Urinary bladder (tissue), 4 donors: ENCODE data around the gene E2F7. TPM values are rescaled to one million over a fixed set of nuclear protein-coding genes. Genes with fewer than 3 reads are reported as not detected.
A peak's percentile ranks its signal among the peaks of the same experiment; 100 is the strongest.

Experiments
- DNase-seq: peaks from one replicate; pipeline ENCODE4 v3.0.0-alpha.2; 2015; ENCODE audit errors: extremely low spot score
- H3K27ac ChIP-seq: one replicate; pipeline ENCODE4 v1.5.1; 2013; ENCODE audit warnings: low read depth, mild to moderate bottlenecking, moderate library complexity
- H3K36me3 ChIP-seq: one replicate; pipeline ENCODE4 v1.6.1; 2013; ENCODE audit warnings: mild to moderate bottlenecking, moderate library complexity; ENCODE audit not compliant: insufficient read depth
- H3K4me1 ChIP-seq: one replicate; pipeline ENCODE4 v1.6.1; 2013; ENCODE audit warnings: mild to moderate bottlenecking, moderate library complexity; ENCODE audit not compliant: insufficient read depth
- H3K4me3 ChIP-seq: one replicate; pipeline ENCODE4 v1.5.1; 2013; ENCODE audit warnings: low read depth, low read length
- WGBS: extraction: QIAGEN DNeasy Blood & Tissue Kit; methylation state at CpG from one replicate; pipeline ENCODE4 v1.1.7; 2013; 5-methylcytosine and 5-hydroxymethylcytosine counted together
- polyA plus RNA-seq: library from polyadenylated mRNA; stranded (reverse); fragments of 200-250 nt; gene quantifications from one replicate; pipeline ENCODE4 v1.2.3, GENCODE V29; 2013
- total RNA-seq: library from RNA; depleted of rRNA; stranded (reverse); fragments of >200 nt; gene quantifications from one replicate; pipeline ENCODE4 v1.2.3, GENCODE V29; 2014
- donor health status: healthy with polysubstance abuse.
- donor health status: healthy.

Gene E2F7
- total and polyA plus RNA-seq, 2 donors: 0.08 to 7.2 TPM

GRCh38 chr12:77023501-77023900, 41.9 kb downstream of the E2F7 start:
- Histone ChIP-seq H3K36me3 (no peaks in the 10 kb centered on the region), H3K27ac (no peak overlapping the region), H3K4me1 (no peaks in the 10 kb centered on the region), H3K4me3 (no peak overlapping the region)
- 86% methylated on average over 6 of the region's 6 CpGs for WGBS
- DNase-seq: no peak

GRCh38 chr12:77019920-77020319, 45.4 kb downstream of the E2F7 start:
- 97% methylated on average over 2 of the region's 2 CpGs for WGBS
- Histone ChIP-seq H3K4me3 (no peak overlapping the region), H3K27ac (no peak overlapping the region), H3K4me1 (no peaks in the 10 kb centered on the region), H3K36me3 (no peaks in the 10 kb centered on the region)
- DNase-seq: no peak

- H3K36me3 ChIP-seq: no peaks in the 10 kb centered on the region
These were observed 48.8 kb downstream of the E2F7 start for GRCh38 chr12:77016606-77017005.

GRCh38 chr12:77013091-77013490, 52.3 kb downstream of the E2F7 start:
- Histone ChIP-seq H3K4me1 (no peaks in the 10 kb centered on the region), H3K4me3 (no peak overlapping the region), H3K36me3 (no peaks in the 10 kb centered on the region), H3K27ac (no peak overlapping the region)
- 89% methylated on average over 1 of the region's 1 CpG for WGBS
- DNase-seq: no peak

More at GRCh38 chr12:77016606-77017005, 48.8 kb downstream of the E2F7 start:
- no peak overlapping the region for H3K27ac ChIP-seq
- H3K4me1 ChIP-seq: no peaks in the 10 kb centered on the region
- H3K4me3 ChIP-seq: no peak overlapping the region
- no peak for DNase-seq
- WGBS: 73% methylated on average over 1 of the region's 1 CpG

GRCh38 chr12:77010691-77011548, 54.4 kb downstream of the E2F7 start:
- Histone ChIP-seq H3K27ac (no peak overlapping the region), H3K4me1 (no peaks in the 10 kb centered on the region), H3K4me3 (no peak overlapping the region), H3K36me3 (no peaks in the 10 kb centered on the region)
- 1% methylated on average over 9 of the region's 9 CpGs for WGBS
- peak; percentile 64 for DNase-seq

GRCh38 chr12:77007476-77007875, 57.9 kb downstream of the E2F7 start:
- Histone ChIP-seq H3K27ac (no peak overlapping the region), H3K4me1 (no peaks in the 10 kb centered on the region), H3K4me3 (no peak overlapping the region), H3K36me3 (no peaks in the 10 kb centered on the region)
- no peak for DNase-seq
- 91% methylated on average over 5 of the region's 5 CpGs for WGBS

- H3K4me1 ChIP-seq: no peaks in the 10 kb centered on the region
- H3K4me3 ChIP-seq: no peak overlapping the region
- WGBS: 96% methylated on average over 1 of the region's 1 CpG
- no peaks in the 10 kb centered on the region for H3K36me3 ChIP-seq
- no peak overlapping the region for H3K27ac ChIP-seq
- DNase-seq: no peak
These were observed 59.7 kb downstream of the E2F7 start for GRCh38 chr12:77005611-77006098.

GRCh38 chr12:77003914-77004313, 61.5 kb downstream of the E2F7 start:
- DNase-seq: no peak
- H3K36me3 ChIP-seq: no peaks in the 10 kb centered on the region
- H3K27ac ChIP-seq: no peak overlapping the region
- WGBS: 94% methylated on average over 2 of the region's 2 CpGs
- no peak overlapping the region for H3K4me3 ChIP-seq
- H3K4me1 ChIP-seq: no peaks in the 10 kb centered on the region

GRCh38 chr12:77003246-77003645, 62.1 kb downstream of the E2F7 start:
- Histone ChIP-seq H3K27ac (no peak overlapping the region), H3K36me3 (no peaks in the 10 kb centered on the region), H3K4me3 (no peak overlapping the region), H3K4me1 (no peaks in the 10 kb centered on the region)
- no peak for DNase-seq
- WGBS: 10% methylated on average over 2 of the region's 2 CpGs

GRCh38 chr12:77002382-77002781, 63.0 kb downstream of the E2F7 start:
- 92% methylated on average over 3 of the region's 3 CpGs for whole genome bisulfite sequencing
- no peak overlapping the region for H3K27ac ChIP-seq
- DNase-seq: no peak
- no peak overlapping the region for H3K4me3 ChIP-seq
- no peaks in the 10 kb centered on the region for H3K4me1 ChIP-seq
- H3K36me3 ChIP-seq: no peaks in the 10 kb centered on the region

GRCh38 chr12:77001276-77001675, 64.1 kb downstream of the E2F7 start:
- Histone ChIP-seq H3K4me1 (no peaks in the 10 kb centered on the region), H3K27ac (no peak overlapping the region), H3K36me3 (no peaks in the 10 kb centered on the region), H3K4me3 (no peak overlapping the region)
- WGBS: 87% methylated on average over 18 of the region's 18 CpGs
- DNase-seq: no peak

- no peak overlapping the region for H3K4me3 ChIP-seq
- no peak overlapping the region for H3K27ac ChIP-seq
- no peaks in the 10 kb centered on the region for H3K4me1 ChIP-seq
- no peaks in the 10 kb centered on the region for H3K36me3 ChIP-seq
- 78% methylated on average over 2 of the region's 2 CpGs for WGBS
- DNase-seq: no peak
These were observed 66.3 kb downstream of the E2F7 start for GRCh38 chr12:76998908-76999556.

GRCh38 chr12:76998386-76998785, 67.0 kb downstream of the E2F7 start:
- Histone ChIP-seq H3K4me3 (no peak overlapping the region), H3K36me3 (no peaks in the 10 kb centered on the region), H3K4me1 (no peaks in the 10 kb centered on the region), H3K27ac (no peak overlapping the region)
- DNase-seq: no peak
- 63% methylated on average over 4 of the region's 4 CpGs for WGBS
